KMS-11 (cell line): ENCODE measurements around the gene MRPS35.

Experiments
- H2AFZ ChIP-seq: fragments of 200-600 bp; sonication (generic); 2 replicates; pipeline ENCODE4 v1.6.1; 2016; ENCODE audit warnings: antibody characterized with exemption, mixed run types, low read depth
- H3K27ac ChIP-seq: fragments of 200-600 bp; sonication (generic); 2 replicates; pipeline ENCODE4 v1.6.1; 2016; ENCODE audit warnings: mild to moderate bottlenecking, mixed run types
- H3K27me3 ChIP-seq: fragments of 200-600 bp; sonication (generic); 2 replicates; pipeline ENCODE4 v1.6.1; 2017; ENCODE audit warnings: mild to moderate bottlenecking, low read depth, mixed run types, moderate library complexity; ENCODE audit not compliant: insufficient read depth
- H3K36me3 ChIP-seq: fragments of 200-600 bp; sonication (generic); 2 replicates; pipeline ENCODE4 v1.6.1; 2017; ENCODE audit warnings: mild to moderate bottlenecking, mixed run types; ENCODE audit not compliant: insufficient read depth
- H3K4me1 ChIP-seq: fragments of 200-600 bp; sonication (generic); 2 replicates; pipeline ENCODE4 v1.6.1; 2016; ENCODE audit warnings: mild to moderate bottlenecking, low read depth, mixed run types; ENCODE audit not compliant: poor library complexity, severe bottlenecking
- H3K4me2 ChIP-seq: fragments of 200-600 bp; sonication (generic); 2 replicates; pipeline ENCODE4 v1.7.0; 2016; ENCODE audit warnings: mild to moderate bottlenecking, mixed run types
- H3K4me3 ChIP-seq: fragments of 200-600 bp; sonication (generic); IDR thresholded peaks from 2 replicates; pipeline ENCODE4 v1.6.1; 2017; ENCODE audit warnings: low read depth, low read length, mixed read lengths; ENCODE audit not compliant: insufficient read depth
- H3K79me2 ChIP-seq: fragments of 200-600 bp; sonication (generic); 2 replicates; pipeline ENCODE4 v1.6.1; 2016; ENCODE audit warnings: low read depth, mixed run types; ENCODE audit not compliant: insufficient read depth
- H3K9ac ChIP-seq: fragments of 200-600 bp; sonication (generic); 2 replicates; pipeline ENCODE4 v1.6.1; 2016; ENCODE audit warnings: mild to moderate bottlenecking, mixed run types
- H4K20me1 ChIP-seq: fragments of 200-600 bp; sonication (generic); 2 replicates; pipeline ENCODE4 v1.6.1; 2016; ENCODE audit warnings: mild to moderate bottlenecking, mixed run types; ENCODE audit not compliant: insufficient read depth
- TF ChIP-seq, protein P1 (sequence below): fragments of 200-600 bp; sonication (generic); conservative IDR thresholded peaks from 2 replicates; pipeline ENCODE4 v1.6.1; 2017; ENCODE audit warnings: low read depth, mild to moderate bottlenecking, antibody characterized with exemption, low read length, moderate library complexity, mixed read lengths

The MRPS35 gene

DNA sequence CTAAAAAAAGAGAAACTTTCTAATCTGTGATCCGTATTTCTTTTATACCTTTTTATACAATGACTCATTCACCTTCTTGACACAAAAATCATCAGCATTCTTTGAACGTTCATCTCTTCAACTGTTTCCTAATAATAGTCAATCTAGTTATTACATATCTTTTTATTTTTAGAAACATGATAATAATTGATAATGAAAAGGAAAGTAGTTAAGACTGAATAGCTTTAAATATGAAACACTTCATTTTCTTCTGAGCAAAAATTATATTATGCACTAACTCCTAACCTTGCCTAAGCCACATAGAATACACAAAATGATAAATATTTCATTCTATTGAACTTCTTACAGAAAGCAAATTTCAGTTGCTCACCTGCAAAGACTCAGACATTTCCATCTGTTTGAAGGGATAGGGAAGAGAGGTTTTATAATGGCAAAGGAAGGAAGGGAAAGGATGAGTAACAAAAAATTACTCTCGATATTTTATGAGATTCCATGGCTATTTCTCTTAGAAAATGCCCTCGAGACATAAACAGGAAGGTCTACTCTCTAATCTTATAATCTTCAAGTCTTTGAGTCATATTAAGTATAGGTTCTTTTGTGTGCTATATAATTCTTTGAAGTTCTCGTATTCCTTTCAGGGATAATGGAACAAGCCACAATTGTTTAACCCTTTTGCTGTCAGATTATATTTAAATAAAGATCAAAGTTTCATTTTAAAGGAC, 61.9 kb downstream of the MRPS35 start:
- H3K79me2 ChIP-seq = no peaks in the 10 kb centered on the region
- TF ChIP-seq, protein P1, sequence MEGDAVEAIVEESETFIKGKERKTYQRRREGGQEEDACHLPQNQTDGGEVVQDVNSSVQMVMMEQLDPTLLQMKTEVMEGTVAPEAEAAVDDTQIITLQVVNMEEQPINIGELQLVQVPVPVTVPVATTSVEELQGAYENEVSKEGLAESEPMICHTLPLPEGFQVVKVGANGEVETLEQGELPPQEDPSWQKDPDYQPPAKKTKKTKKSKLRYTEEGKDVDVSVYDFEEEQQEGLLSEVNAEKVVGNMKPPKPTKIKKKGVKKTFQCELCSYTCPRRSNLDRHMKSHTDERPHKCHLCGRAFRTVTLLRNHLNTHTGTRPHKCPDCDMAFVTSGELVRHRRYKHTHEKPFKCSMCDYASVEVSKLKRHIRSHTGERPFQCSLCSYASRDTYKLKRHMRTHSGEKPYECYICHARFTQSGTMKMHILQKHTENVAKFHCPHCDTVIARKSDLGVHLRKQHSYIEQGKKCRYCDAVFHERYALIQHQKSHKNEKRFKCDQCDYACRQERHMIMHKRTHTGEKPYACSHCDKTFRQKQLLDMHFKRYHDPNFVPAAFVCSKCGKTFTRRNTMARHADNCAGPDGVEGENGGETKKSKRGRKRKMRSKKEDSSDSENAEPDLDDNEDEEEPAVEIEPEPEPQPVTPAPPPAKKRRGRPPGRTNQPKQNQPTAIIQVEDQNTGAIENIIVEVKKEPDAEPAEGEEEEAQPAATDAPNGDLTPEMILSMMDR = no peak
- no peaks in the 10 kb centered on the region for H3K36me3 ChIP-seq
- H3K9ac ChIP-seq = no peak overlapping the region
- no peak overlapping the region for H2AFZ ChIP-seq
- no peaks in the 10 kb centered on the region for H3K4me1 ChIP-seq
- H3K4me3 ChIP-seq = no peak overlapping the region
- no peaks in the 10 kb centered on the region for H4K20me1 ChIP-seq
- no peaks in the 10 kb centered on the region for H3K27me3 ChIP-seq
- H3K27ac ChIP-seq = no peak overlapping the region
- no peak overlapping the region for H3K4me2 ChIP-seq

DNA sequence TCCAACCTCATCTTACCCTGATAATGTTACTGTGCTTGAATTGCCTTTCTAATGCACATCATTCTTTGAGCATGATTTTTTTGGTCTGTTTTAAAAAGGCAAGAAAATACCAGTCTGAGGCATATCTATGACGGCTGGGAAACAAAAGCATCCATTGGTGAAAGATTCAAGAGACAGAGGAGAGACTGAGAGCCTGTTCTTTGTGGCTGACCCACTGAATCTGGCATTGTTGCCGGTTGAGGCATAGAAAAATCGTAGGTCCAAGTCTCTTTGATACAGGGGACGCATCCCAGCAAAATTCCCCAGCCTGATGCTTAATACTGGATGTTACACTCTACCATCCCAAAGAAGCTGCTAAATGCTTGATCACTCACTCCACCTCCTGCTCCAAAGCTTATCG, 66.5 kb downstream of the MRPS35 start:
- Histone ChIP-seq H2AFZ (no peak overlapping the region), H3K4me3 (no peak overlapping the region), H3K9ac (no peak overlapping the region), H4K20me1 (no peaks in the 10 kb centered on the region), H3K27me3 (no peaks in the 10 kb centered on the region), H3K36me3 (no peaks in the 10 kb centered on the region), H3K79me2 (0 out of 2 replicates have a peak, but pooled peaks cover 3% of the 10 kb centered on the region), H3K4me1 (peaks cover 10% of the 10 kb centered on the region), H3K4me2 (no peak overlapping the region), H3K27ac (no peak overlapping the region)
- TF ChIP-seq, protein P1 = no peak

DNA sequence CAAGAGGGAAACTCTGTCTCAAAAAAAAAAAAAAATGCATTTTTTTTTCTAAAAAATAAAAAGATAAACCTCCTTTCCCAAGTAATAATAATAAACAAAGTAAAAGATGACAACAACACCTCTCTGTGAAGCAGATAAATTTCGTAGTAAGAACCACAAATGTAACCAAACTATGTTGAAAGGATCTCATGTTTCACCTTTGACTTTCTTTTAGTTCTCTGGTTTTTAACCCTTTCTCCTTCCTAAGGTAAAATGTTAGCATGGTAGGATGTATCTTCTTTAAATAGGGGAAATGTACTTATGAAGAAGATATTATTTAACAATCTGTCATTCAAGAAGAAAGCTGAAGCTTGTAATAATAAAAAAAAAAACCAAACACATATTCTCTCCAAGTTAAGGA, 67.6 kb downstream of the MRPS35 start:
- no peak overlapping the region for H3K4me2 ChIP-seq
- 0 out of 2 replicates have a peak, but pooled peaks cover 3% of the 10 kb centered on the region for H3K79me2 ChIP-seq
- H3K27me3 ChIP-seq = no peaks in the 10 kb centered on the region
- no peak overlapping the region for H2AFZ ChIP-seq
- no peak overlapping the region for H3K4me3 ChIP-seq
- no peaks in the 10 kb centered on the region for H4K20me1 ChIP-seq
- peaks cover 10% of the 10 kb centered on the region for H3K4me1 ChIP-seq
- H3K9ac ChIP-seq = no peak overlapping the region
- no peaks in the 10 kb centered on the region for H3K36me3 ChIP-seq
- H3K27ac ChIP-seq = no peak overlapping the region
- TF ChIP-seq, protein P1 = no peak

DNA sequence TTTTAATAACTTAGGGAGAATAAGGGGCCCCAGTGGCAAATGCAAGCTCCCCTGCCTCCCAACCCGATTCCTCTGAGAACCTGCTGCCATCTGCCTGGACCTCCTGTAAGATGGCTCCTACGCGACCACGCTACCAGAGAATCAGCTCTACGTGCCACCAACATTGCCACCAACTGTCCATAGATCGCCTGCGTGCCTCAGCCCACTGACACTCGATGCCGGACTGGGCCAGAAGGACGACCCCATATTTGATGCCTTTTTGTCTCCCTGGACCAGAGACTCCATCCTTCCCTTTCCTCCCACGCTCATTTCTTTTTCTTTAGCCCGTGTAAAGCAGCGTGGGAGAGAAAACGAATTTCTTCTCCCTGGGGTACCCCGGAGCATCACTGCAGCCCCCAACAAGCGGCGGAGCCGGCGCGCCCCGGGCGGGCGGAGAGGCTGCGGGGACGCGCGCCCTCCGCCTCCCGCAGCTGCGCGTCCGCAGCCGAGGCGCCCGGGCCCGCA, 68.8 kb downstream of the MRPS35 start:
- TF ChIP-seq, protein P1 = no peak
- Histone ChIP-seq H3K27ac (peak overlapping the region; percentile 54; the same call in 1 of the 2 replicates), H3K36me3 (no peaks in the 10 kb centered on the region), H3K27me3 (no peaks in the 10 kb centered on the region), H4K20me1 (no peaks in the 10 kb centered on the region), H3K4me3 (no peak overlapping the region), H3K79me2 (0 out of 2 replicates have a peak, but pooled peaks cover 3% of the 10 kb centered on the region), H2AFZ (peak overlapping the region; percentile 94), H3K4me2 (peak overlapping the region; percentile 88), H3K4me1 (peaks cover 10% of the 10 kb centered on the region), H3K9ac (peak overlapping the region; percentile 78; the same call in 1 of the 2 replicates)
